Psoas muscle (tissue), 8 donors: ENCODE measurements around the gene FBLIM1. TPM values are rescaled to one million over a fixed set of nuclear protein-coding genes. Genes with fewer than 3 reads are reported as not detected.

Source experiments
- ATAC-seq, 4 donors: fragments of 200-7000 bp; cut with Tn5 transposase; one replicate each; pipeline ENCODE4 v1.9.1; 2020; ENCODE audit warnings: moderate library complexity in 3 of 4, mild to moderate bottlenecking in 2 of 4
- DNase-seq, 2 donors: peaks; one replicate each; pipeline ENCODE4 v3.0.0-alpha.2; 2020
- H3K27ac ChIP-seq: fragments of 200-600 bp; one replicate; pipeline ENCODE4 v1.8.0; 2022
- H3K27me3 ChIP-seq, 3 donors: fragments of 200-600 bp in 1 of 3; one replicate each; pipeline versions ENCODE4 v1.6.1 to v1.8.0; 2013 to 2022; ENCODE audit warnings: low read length in 2 of 3, mild to moderate bottlenecking in 2 of 3, moderate library complexity in 1 of 3; ENCODE audit not compliant: insufficient read depth in 3 of 3
- H3K36me3 ChIP-seq, 2 donors: fragments of 200-600 bp in 1 of 2; one replicate each; pipeline versions ENCODE4 v1.6.1 to v1.8.0; 2013 to 2022; ENCODE audit warnings: low read depth in 1 of 2, mild to moderate bottlenecking in 1 of 2, moderate library complexity in 1 of 2; ENCODE audit not compliant: insufficient read depth in 1 of 2
- H3K4me1 ChIP-seq: fragments of 200-600 bp; one replicate; pipeline ENCODE4 v1.8.0; 2022
- H3K4me3 ChIP-seq: fragments of 200-600 bp; one replicate; pipeline ENCODE4 v1.8.0; 2022; ENCODE audit warnings: mild to moderate bottlenecking
- H3K9me3 ChIP-seq: fragments of 200-600 bp; one replicate; pipeline ENCODE4 v1.8.0; 2022
- CTCF ChIP-seq: fragments of 200-600 bp; IDR thresholded peaks from one replicate; pipeline ENCODE4 v1.8.0; 2022; ENCODE audit warnings: antibody characterized with exemption
- WGBS, 3 donors: extraction: QIAGEN DNeasy Blood & Tissue Kit; methylation state at CpG; one replicate each; pipeline versions ENCODE4 v1.1.6 to v1.1.7; 2013; 5-methylcytosine and 5-hydroxymethylcytosine counted together
- intact Hi-C, 2 donors: fragments of 100-400 bp; cut with DNase I; formaldehyde crosslinking; loops; one replicate each; pipeline versions ENCODE4 v1.11.0 to v1.14.2; 2022
- polyA plus RNA-seq, 3 donors: library from polyadenylated mRNA; stranded (reverse); fragments of 200-250 nt; gene quantifications; one replicate each; pipeline ENCODE4 v1.2.3, GENCODE V29; 2013
- total RNA-seq, 4 donors: library from RNA; stranded (reverse); fragmentation: NEBNext Ultra II Directional in 2 of 4; extraction: Animal tissue kit (Norgen Biotek cat#: 25700) in 2 of 4; gene quantifications; one replicate each; pipeline versions ENCODE4 v1.2.1 to v1.2.4, GENCODE V29; 2021 to 2023
- donor health status: healthy with polysubstance abuse.
- donor health status: DM: no; HTN: no; CAD: no; lungs with moderate emphysema.
- donor health status: Bipolar disorder and iron deficiency.
- donor health status: healthy.
- donor health status: DM: yes; HTN: yes; CAD: no.
- donor health status: DM: no; HTN: no; CAD: no.
- donor health status: DM: no; HTN: no; CAD: no.
- donor health status: DM: yes; HTN: yes; CAD: no.

FBLIM1 gene
- total and polyA plus RNA-seq, 7 donors = 2.5 to 11.3 (median 2.9) TPM

- intact Hi-C loops = no loop called here
- WGBS, 3 donors = 68 to 78% (median 77%) methylated on average over 9 of the region's 9 CpGs
- TF ChIP-seq CTCF = no peak
- H3K36me3 ChIP-seq = no peaks in the 10 kb centered on the region
- ATAC-seq = no peak
- H3K27me3 ChIP-seq = peaks cover 0 to 44% (median 19%) of the 10 kb centered on the region in 3 donors
- DNase-seq = no peak
- no peak overlapping the region for H3K4me3 ChIP-seq
- H3K9me3 ChIP-seq = no peaks in the 10 kb centered on the region
- H3K4me1 ChIP-seq = peaks cover 13% of the 10 kb centered on the region
- H3K27ac ChIP-seq = no peak overlapping the region
These were observed 1.5 kb upstream of the FBLIM1 start for GRCh38 chr1:15757016-15757543.

GRCh38 chr1:15757575-15758342, 836 bp upstream of the FBLIM1 start:
- 30 to 39% (median 37%) methylated on average over 24 of the region's 24 CpGs for WGBS, 3 donors
- no peaks in the 10 kb centered on the region for H3K9me3 ChIP-seq
- peaks cover 13% of the 10 kb centered on the region for H3K4me1 ChIP-seq
- no peak for TF ChIP-seq CTCF
- intact Hi-C loops = no loop called here
- peaks cover 0 to 44% (median 19%) of the 10 kb centered on the region in 3 donors for H3K27me3 ChIP-seq
- ATAC-seq (peak in 1 of 4 donors; percentile 6), DNase-seq (no peak)
- peak overlapping the region; percentile 66 for H3K4me3 ChIP-seq
- H3K36me3 ChIP-seq = no peaks in the 10 kb centered on the region
- H3K27ac ChIP-seq = peak overlapping the region; percentile 4

DNA sequence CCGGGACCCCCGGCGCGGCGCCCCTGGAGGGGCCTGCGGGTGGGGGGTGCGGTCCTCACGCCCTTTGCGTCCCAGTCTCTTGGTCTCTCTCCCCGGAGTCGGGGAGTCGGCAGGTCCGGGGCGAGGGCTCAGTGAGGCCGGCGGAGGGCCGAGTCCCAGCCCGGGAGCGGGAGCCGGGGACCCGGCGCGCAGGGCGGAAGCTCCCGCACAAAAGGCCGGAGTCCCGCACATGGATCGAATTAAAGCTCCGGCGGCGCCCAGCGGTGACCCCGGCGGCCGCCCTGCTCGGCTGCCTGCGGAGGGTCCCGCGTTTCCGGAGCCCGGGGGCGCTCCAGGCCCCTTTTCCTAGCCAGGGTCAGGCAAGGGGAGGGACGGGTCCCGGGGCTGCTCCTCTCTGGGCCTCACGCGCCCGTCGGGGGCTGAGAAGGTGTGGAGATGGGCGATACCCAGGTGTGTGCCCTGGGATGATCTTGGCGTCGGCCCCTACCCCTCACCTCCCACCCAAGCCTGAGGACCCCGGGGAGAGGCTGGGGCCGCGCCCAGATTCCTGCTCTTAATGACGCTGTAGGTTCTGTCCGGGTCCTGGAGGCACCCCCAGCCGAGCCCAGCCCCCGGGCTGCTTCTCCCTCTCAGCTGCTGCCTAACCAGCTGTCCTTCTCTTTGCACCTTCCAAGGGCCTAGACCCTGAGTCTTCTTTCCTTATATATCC, 512 bp downstream of the FBLIM1 start:
- no peak for TF ChIP-seq CTCF

GRCh38 chr1:15760520-15761211, 2.1 kb downstream of the FBLIM1 start:
- Histone ChIP-seq H3K9me3 (no peaks in the 10 kb centered on the region), H3K4me1 (peaks cover 13% of the 10 kb centered on the region), H3K27ac (no peak overlapping the region), H3K4me3 (peak overlapping the region; percentile 66), H3K27me3 (peaks cover 0 to 44% (median 19%) of the 10 kb centered on the region in 3 donors), H3K36me3 (no peaks in the 10 kb centered on the region)
- DNase-seq (peak in 1 of 2 donors; percentile 57), ATAC-seq (peak in 1 of 4 donors; percentile 18)
- WGBS, 3 donors = 39 to 41% (median 40%) methylated on average over 12 of the region's 12 CpGs
- intact Hi-C loops = no loop called here
- no peak for TF ChIP-seq CTCF

More for the DNA sequence above, 512 bp downstream of the FBLIM1 start:
- WGBS, 3 donors = 5 to 7% (median 5%) methylated on average over 40 to 58 of the region's 58 CpGs
- H3K4me3 ChIP-seq = peak overlapping the region; percentile 66
- H3K36me3 ChIP-seq = no peaks in the 10 kb centered on the region
- H3K9me3 ChIP-seq = no peaks in the 10 kb centered on the region
- peak overlapping the region; percentile 0 for H3K27ac ChIP-seq
- peaks cover 0 to 44% (median 19%) of the 10 kb centered on the region in 3 donors for H3K27me3 ChIP-seq
- DNase-seq (no peak), ATAC-seq (peak; percentile 12 to 58 (median 52))
- intact Hi-C loops = no loop called here
- H3K4me1 ChIP-seq = peaks cover 13% of the 10 kb centered on the region
